ENCODE measurements around the gene VIM. TPM values are rescaled to one million over a fixed set of nuclear protein-coding genes. Genes with fewer than 3 reads are reported as not detected.

The VIM gene
- total RNA-seq: 3,153 TPM

GRCh38 chr10:17228091-17229015 lies at the start of gene VIM:
Gene VIM (plus strand): TSS chr10:17228241. CDS start chr10:17229423, 1,182 bp downstream.
- peak; percentile 74 to 97 (median 94) for DNase-seq (ENCODE audit: low read depth in 2 of 3, low spot score in 2 of 3)

- DNase-seq (ENCODE audit: low read depth in 2 of 3, low spot score in 2 of 3): no peak
Measured at GRCh38 chr10:17179002-17179401, 49.0 kb upstream of the VIM start.

- DNase-seq (ENCODE audit: low read depth in 2 of 3, low spot score in 2 of 3): no peak
Measured at GRCh38 chr10:17181110-17181509, 46.9 kb upstream of the VIM start.

GRCh38 chr10:17181751-17182150 lies 46.3 kb upstream of the VIM start:
- DNase-seq (ENCODE audit: low read depth in 2 of 3, low spot score in 2 of 3): peak in 1 of 3 donors; percentile 22

- peak in 1 of 3 donors; percentile 20 for DNase-seq (ENCODE audit: low read depth in 2 of 3, low spot score in 2 of 3)
Measured at GRCh38 chr10:17183110-17183509, 44.9 kb upstream of the VIM start.

GRCh38 chr10:17185873-17186272 lies 42.2 kb upstream of the VIM start:
- DNase-seq (ENCODE audit: low read depth in 2 of 3, low spot score in 2 of 3): no peak

- no peak for DNase-seq (ENCODE audit: low read depth in 2 of 3, low spot score in 2 of 3)
Measured at GRCh38 chr10:17188644-17189172, 39.3 kb upstream of the VIM start.

GRCh38 chr10:17190602-17191001 lies 37.4 kb upstream of the VIM start:
- no peak for DNase-seq (ENCODE audit: low read depth in 2 of 3, low spot score in 2 of 3)

- no peak for DNase-seq (ENCODE audit: low read depth in 2 of 3, low spot score in 2 of 3)
Measured at GRCh38 chr10:17195083-17195482, 33.0 kb upstream of the VIM start.

GRCh38 chr10:17196045-17196444 lies 32.0 kb upstream of the VIM start:
- DNase-seq (ENCODE audit: low read depth in 2 of 3, low spot score in 2 of 3): no peak

- no peak for DNase-seq (ENCODE audit: low read depth in 2 of 3, low spot score in 2 of 3)
Measured at GRCh38 chr10:17196573-17196972, 31.5 kb upstream of the VIM start.

GRCh38 chr10:17199351-17199804 lies 28.7 kb upstream of the VIM start:
- no peak for DNase-seq (ENCODE audit: low read depth in 2 of 3, low spot score in 2 of 3)

- DNase-seq (ENCODE audit: low read depth in 2 of 3, low spot score in 2 of 3): peak in 1 of 3 donors; percentile 62
Measured at GRCh38 chr10:17200001-17200911, 27.8 kb upstream of the VIM start.

- peak; percentile 70 to 89 (median 84) for DNase-seq (ENCODE audit: low read depth in 2 of 3, low spot score in 2 of 3)
Measured at GRCh38 chr10:17200912-17201793, 26.9 kb upstream of the VIM start, which contains the start of gene TRDMT1. Gene TRDMT1 (minus strand): TSS chr10:17201672. CDS start chr10:17201634, 38 bp downstream.

- no peak for DNase-seq (ENCODE audit: low read depth in 2 of 3, low spot score in 2 of 3)
Measured at GRCh38 chr10:17201794-17202116, 26.3 kb upstream of the VIM start.

- no peak for DNase-seq (ENCODE audit: low read depth in 2 of 3, low spot score in 2 of 3)
Measured at GRCh38 chr10:17202506-17202905, 25.5 kb upstream of the VIM start.

- no peak for DNase-seq (ENCODE audit: low read depth in 2 of 3, low spot score in 2 of 3)
Measured at GRCh38 chr10:17202999-17203398, 25.0 kb upstream of the VIM start.

- DNase-seq (ENCODE audit: low read depth in 2 of 3, low spot score in 2 of 3): no peak
Measured at GRCh38 chr10:17203416-17203815, 24.6 kb upstream of the VIM start.

- peak; percentile 45 to 95 (median 85) for DNase-seq (ENCODE audit: low read depth in 2 of 3, low spot score in 2 of 3)
Measured at GRCh38 chr10:17206210-17206709, 21.8 kb upstream of the VIM start.

- DNase-seq (ENCODE audit: low read depth in 2 of 3, low spot score in 2 of 3): no peak
Measured at GRCh38 chr10:17208476-17208875, 19.6 kb upstream of the VIM start.

All from hematopoietic multipotent progenitor cell (in vitro differentiated cells).